Stimulated activated CD4-positive, alpha-beta T cell treated with anti-CD3 and anti-CD28 coated beads, Interleukin-4, amount 100 ng/mL, for 1 hour (primary cell): ENCODE results near the gene SMIM36.
"Not testable (repeated sequence)": the region's sequence is repeated elsewhere in the genome, so short reads cannot be mapped to it uniquely, and the experiment has no call there.

Source experiments
- DNase-seq: peaks from one replicate; pipeline ENCODE4 v3.0.0-alpha.2; 2020

Gene SMIM36

DNA sequence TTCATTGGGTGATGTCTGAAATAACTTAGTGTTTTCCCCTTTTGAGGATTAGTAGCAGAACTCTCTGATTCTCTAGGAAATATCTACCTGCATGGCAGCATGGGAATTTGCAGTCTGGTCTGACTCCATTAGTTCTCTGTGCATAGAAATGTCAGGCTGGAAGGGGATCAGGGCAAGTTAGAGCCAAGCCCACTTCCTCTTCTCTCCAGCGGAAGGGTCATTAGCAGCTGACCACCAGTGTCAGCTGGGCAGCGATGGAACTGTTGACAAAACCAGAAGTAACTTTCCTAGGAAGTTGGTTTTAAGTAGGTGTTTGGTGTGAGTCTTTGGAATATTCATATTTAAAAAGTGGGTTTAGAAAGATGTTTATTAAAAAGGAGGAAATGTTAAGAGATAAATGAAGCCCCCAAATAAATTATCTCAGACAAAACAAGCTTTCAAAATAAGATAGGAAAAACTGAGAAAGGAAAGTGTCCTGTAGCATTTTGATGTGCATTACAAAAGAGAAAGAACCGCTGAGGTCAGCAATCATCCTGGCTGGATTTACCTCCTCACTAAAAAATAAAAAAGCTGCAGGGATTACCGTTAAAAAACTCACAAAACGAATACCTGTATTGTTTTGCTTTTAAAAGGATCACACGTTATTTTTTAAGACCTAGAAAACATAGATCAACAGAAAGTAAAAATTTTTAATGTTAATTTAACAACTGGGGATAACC, 57.3 kb downstream of the SMIM36 start:
- no peak for DNase-seq

DNA sequence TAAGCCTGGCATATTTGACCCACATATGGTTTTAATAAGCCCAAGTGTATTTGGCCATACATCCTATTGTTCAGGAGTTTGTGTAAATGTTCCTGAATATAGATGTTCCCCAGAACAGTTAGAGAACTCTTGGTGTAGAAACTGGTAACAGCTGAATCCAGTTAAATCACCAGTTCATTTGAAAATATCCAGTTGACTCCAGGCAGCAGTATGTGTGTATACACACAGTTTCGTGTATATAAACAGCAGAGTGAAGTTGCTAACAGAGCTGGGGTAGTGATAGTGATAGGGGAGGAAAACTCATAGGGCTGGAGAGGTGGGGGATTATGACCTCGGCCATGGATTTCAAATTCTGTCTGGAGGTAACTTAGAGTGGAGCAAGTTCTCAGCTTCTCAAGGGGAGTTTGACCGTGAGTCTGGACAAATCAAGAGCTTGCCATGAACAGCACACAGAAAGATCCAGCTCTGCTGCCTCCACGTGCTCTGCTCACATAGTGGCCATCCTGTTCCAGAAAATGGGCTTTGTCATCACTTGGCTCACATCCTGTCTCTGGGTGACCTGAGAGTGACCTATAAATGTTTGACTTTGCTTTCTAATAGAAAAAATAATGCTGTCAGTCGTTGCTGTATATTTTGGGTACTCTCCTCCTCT, 59.0 kb downstream of the SMIM36 start:
- no peak for DNase-seq

DNA sequence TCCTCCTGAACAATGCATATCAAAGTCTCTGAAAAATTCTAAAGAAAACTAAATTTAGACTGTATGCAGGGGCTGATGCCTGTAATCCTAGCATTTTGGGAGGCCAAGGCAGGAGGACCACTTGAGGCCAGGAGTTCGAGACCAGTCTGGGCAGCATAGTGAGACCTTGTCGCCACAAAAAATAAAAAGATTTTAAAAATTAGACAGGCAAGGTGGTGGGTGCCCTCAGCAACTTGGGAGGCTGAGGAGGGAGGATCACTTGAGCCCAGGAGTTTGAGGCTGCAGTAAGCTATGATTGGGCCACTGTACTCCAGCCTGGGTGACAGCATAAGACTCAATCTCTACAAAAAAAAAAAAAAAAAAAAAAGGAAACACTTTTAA, 59.5 kb downstream of the SMIM36 start:
- no peak for DNase-seq

DNA sequence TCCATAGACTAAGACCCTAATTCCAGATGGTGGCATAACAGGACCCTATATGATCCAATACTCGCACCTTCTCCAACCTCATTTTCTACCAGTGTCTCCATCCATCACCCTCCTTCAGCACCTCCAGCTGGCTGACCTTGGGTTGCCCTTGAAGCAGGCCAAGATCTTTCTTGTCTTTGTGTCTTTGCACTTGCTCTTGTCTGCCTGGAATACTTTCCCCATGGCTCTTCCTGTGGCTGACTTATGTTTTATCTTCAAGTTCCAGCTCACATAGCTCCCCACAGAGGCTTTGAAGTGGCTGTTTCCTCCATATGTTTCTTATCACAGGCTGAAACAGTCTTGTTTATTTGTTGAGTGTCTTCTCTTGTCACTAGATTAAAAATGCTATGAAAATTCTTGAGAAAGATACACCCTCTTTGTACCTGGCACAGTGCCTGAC, 60.0 kb downstream of the SMIM36 start:
- DNase-seq: no peak

DNA sequence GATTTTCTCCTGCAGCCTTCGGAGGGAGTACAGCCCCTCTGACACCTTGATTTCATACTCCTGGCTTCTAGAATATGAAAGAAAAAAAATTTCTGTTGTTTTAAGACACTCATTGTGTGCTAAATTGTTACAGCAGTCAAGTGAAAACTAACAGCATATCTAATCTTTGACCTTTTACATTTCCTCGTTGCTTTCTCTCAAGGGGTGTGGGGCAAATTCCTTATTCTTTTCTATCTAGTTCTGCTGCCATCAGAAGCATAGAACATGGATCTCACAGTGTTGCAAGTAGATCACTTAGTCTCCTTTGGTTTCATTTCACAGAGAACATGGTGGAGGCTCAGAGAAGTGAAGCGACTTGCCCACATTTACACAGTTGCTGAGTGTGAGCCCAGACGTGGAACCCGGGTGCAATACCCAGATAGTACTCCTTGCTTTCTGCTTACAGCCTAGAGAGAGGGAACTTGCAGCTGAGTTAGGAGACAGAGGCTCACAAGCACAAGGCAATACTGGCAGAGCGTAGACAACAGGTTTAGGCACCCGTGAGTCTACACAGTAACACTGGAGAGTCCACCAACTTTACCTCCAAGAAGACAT, 60.9 kb downstream of the SMIM36 start:
- DNase-seq: no peak

DNA sequence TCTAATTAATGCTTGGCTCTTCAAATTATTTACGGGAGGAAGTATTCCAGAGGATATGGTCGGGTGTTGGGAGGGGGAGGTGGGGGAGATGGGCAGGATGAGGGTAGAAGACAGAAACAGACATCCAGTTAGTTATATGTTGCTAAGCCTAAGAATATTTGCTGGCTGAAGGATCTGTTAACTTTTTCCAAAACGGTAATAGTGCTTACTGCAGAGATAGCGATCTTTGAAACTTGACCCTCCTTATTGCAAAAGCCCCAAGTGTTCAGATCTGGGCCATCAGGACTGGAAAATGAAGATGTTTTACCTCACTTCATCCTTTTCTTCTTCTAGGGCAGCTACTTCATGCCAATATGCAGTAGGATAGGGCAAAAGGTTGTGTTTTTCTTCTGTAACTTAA, 62.6 kb downstream of the SMIM36 start:
- DNase-seq: no peak

DNA sequence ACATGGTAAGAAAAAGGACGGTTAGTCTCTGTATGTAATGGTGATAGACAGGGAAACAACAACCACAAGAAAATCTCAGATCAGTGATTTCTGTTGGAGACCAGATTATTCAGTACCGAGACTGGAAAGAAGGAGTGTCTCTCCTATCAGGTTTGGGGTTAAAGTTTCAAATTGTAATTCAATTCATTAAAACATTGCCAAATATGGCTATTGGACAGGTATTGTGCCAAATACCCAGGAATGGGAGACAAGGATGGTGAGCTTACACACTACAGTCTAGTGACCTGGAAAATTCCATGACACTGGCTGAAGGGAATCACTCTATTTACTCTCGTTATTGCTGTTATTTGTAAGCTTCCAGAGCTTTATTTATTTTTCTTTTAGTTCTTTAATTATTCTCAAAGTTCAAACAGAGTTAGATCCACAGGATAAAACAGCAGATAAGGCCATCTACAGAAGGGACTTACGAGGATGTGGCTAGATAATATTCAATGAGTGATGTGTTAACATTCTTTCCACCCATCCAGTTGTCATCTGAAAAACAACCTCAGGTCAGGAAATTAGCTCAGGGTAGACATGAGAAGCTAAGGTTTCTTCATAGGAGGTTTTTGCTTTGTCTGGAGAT, 64.6 kb downstream of the SMIM36 start:
- DNase-seq: no peak

DNA sequence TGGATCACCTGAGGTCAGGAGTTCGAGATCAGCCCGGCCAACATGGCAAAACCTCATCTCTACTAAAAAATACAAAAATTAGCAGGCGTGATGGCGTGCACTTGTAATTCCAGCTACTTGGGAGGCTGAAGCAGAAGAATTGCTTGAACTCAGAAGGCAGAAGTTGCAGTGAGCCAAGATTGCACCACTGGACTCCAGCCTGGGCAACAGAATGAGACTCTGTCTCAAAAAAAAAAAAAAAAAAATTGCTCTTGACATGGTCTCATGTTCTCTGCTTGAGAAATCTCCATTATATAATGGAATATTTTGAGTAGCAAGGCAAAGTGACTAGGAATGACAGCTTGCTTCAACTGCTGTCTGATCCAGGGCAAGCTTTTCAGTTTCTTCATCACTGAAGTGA, 65.2 kb downstream of the SMIM36 start:
- not testable (repeated sequence) for DNase-seq

DNA sequence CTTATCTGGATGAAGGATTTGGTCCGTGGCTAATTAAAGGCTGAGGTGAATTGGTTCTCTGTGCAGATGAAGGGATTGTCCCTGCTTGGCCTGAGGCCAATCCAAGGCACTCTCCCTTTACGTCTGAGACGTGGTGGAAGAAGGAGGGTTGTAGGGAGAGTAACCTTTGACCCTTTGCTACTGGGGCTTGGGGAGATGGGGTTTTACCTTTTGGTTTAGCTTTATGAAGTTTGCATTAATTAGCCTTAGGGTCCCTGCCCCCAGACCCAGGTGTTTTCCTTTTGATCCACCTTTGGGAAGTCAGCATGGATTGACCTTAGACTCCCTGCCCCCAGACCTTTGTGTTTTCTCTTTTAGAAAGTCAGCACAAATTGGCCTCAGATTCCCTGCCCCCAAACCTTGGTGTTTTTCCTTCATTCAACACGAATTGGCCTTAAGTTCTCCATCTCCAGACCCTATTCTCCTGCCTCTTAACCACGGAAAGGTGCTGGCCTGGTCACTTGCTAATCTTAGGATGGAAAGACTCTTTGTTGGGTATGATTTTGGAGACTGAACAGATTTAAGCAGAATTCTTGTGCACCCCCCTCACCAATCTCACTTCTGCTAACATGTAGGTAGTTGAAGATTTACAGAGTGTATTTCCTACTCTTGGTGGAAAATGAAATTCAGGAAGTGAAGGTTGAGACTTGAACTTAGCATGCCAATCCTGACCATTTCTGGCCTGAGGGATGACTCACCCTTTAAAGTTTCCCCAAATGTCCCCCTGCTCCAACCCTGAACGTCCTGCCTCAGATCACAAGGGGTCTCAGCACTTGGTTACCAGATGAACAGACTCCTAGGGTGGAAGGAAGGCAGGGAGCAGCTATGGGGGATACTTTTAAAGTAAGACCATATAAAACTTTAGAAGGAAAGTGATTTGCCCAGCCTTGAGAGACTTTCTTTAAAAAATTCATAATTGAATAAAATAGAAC, 66.5 kb downstream of the SMIM36 start:
- DNase-seq: no peak

DNA sequence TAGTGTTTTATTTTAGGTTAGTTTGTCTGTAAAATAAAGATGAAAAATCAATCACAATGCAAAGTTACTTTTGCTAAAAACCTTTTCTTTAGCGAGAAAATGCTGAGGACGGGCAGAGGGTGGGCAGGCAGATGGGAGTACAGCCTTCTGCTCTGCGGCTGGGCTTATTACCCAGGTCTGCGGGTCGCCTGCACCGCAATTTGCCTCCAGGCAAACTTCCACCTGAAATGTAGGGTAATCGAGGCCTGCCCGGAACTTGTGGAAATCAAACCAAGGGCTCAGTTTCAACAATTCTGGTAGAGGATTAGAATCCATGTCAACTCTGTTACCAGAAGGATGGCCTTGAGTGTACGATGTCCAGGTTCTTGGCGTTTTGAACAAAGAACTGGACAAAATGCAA, 67.3 kb downstream of the SMIM36 start:
- no peak for DNase-seq

DNA sequence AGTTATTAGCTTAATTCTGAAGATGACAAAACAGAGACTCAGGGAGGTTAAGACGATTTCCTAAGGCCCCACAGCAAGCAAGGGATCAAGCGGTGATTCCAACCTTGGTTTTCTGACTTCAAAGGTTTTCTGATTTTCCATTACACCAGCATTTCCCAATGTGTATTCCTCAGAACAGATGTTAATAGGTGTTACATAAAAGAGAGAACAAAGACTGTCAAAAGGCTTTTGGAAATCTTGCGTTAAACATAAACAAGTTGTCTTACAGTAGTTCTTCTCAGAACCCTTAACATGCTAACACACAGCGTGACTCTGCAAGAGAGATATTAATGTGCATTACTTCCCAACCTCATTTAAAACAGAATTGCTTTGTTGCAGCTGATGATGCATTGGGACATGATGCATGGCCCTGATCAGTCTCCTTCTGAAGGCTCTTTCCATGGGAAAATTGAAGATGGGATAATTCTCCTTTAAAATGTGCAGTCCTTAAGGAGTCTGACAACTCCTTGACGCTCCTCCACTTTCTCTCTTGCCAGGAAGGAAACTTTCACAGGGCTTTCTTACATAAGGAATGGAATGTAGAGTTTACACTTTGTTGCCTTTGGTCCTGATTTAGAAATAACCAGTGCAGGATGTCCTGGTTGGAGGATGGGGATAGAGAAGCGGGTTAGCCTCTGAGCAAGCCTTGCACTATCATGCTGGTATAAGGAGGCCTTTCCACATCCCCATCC, 68.1 kb downstream of the SMIM36 start:
- no peak for DNase-seq

DNA sequence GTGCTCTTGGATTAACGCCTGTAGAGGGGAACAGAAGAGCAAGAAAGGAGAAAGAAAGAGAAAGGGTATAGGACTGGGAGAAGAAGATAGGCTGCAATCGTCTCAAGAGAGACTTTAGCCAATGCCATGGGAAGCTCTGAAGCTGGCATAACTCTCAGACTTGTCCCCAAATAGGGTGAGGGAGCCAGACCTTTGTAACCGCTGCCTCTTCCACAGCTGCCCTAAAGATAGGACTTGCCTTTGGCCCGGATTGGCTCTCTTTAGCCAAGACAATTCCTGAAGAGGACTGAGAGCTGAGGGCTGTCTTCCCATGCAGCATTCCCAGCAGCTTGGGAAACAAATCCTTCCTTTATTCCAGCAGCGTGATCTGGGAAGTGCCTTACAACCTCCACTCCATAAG, 68.8 kb downstream of the SMIM36 start:
- DNase-seq: no peak

DNA sequence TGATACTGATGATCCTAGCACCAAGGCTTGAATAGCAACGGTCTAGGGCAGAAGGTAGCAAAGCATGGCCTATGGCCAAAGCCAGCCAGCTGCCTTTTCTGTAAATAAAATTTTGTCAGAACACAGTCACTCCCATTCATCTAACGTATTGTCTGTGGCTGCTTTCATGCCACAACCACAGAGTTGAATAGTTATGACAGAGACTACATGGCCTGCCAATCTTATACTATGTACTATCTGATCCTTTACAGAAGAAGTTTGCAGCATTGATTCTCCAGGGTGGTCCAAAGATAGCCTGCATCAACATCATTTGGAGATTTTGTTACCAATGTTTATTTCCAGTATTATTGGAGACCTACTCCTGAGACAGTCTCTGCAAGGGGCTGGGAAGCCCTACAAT, 69.7 kb downstream of the SMIM36 start:
- no peak for DNase-seq

DNA sequence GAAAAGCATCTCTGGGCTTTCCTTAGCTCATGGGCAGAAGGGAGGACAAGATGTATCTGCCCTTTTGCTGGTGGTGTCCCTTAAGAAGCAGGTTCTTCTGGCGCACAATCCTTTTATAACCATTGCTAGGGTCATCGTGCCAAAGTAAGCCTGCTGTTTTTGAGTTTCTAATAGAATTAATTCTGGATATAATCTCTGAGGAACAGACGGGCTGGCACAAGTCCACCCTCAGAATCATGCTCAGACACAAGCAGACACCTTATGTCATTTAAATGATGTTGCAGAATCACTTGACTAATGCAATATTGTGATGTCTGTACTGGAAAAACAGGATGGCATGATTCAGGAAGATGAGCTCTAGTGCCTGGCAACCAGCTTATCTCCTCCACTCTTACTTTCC, 70.9 kb downstream of the SMIM36 start:
- DNase-seq: no peak

DNA sequence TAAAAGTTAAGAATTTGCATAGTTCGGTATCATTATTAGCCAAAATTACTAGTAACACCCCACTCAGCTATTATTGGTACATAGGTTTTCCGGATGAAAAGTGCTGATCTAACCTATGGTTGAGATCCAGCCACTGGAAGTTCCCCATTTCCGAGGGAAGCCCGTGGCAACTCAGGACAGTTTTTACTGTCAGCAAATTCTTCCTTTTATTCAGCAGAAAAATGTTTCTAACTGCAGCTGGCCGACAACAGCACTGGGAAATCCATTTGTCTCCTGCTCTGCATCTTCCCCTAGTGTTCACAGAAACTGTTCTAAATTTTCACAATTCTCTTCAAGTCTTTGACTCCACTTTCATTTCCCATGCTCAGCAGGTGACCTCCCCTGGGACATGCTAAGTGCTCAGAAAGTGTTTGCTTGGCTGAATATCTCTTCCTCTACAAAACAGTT, 74.1 kb downstream of the SMIM36 start:
- no peak for DNase-seq

DNA sequence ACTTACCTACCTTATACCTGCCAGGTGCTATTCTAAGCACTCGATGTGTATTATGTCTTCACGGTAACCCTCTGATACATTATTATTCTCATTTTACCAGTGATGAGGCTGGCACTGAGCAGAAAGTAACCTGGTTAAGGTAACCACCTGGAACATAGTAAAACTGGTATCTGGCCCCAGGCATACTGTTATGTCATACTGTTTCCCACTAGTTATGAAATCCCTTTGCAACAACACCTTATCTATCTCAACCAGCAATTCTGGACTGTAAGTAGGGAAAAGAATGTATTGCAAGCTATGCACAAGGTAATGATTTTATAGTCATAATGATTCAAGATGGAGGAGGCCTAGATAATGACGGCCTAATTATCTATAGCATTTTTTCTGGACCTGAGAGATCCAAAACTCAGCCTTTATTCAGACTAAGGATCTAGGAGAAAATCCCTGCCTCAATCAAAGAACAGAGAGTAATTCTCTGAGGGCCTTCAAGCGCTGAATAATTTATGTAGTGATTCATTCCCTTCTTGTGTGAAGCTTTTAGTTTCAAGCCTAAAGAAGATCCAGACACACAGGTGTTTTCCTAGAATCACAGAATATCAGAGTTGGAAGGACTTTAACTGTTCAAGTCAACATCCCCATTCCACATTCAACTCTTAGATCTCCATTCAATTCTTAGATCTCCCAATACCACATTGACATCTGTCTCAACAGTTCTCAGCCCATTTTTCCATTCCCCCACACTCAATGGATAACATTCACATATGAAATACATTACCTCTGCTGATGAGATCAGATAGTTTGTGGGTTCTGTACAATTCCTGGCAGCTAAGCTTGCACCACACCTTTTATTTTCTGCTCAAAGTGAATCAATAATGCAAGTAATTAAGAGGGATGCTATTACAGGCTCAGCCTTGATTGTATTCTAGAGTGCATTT, 74.8 kb downstream of the SMIM36 start:
- DNase-seq: no peak

DNA sequence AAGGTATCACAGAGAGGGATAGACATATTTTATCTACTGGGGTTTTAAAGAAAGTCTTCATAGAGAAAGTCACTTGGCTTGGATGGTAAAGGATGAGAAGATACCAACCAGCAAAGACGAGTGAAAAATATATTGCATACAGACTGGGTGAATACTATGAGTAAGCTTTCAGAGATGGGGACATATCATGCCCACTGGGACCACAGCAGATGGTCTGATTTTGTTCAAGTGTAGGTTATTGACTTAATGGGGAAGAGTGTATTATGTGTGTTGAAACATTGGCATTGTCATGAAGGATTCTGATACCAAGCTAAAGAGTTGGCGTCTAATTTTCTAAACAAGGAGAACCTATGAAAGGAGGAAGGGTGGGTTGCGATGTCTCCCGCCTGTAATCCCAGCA, 75.8 kb downstream of the SMIM36 start:
- no peak for DNase-seq

DNA sequence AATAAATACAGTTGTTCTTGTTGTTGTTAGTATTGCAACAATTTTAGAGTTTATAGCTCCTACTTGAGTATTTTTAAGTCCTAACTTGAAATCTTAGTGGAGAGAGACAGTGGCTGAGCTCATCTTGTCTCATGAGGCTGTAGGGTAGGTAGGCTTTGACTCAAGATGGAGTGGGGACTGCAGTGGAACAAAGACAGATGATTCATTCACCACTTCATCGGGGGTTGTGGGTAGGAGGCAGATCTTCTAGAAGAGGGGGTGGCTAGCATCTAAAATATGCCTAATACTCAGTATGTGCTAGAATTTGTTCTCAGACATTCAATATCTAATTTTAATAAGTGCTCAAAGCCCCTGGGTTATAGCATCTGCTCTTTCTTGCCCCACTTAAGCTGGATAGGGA, 76.5 kb downstream of the SMIM36 start:
- DNase-seq: no peak

DNA sequence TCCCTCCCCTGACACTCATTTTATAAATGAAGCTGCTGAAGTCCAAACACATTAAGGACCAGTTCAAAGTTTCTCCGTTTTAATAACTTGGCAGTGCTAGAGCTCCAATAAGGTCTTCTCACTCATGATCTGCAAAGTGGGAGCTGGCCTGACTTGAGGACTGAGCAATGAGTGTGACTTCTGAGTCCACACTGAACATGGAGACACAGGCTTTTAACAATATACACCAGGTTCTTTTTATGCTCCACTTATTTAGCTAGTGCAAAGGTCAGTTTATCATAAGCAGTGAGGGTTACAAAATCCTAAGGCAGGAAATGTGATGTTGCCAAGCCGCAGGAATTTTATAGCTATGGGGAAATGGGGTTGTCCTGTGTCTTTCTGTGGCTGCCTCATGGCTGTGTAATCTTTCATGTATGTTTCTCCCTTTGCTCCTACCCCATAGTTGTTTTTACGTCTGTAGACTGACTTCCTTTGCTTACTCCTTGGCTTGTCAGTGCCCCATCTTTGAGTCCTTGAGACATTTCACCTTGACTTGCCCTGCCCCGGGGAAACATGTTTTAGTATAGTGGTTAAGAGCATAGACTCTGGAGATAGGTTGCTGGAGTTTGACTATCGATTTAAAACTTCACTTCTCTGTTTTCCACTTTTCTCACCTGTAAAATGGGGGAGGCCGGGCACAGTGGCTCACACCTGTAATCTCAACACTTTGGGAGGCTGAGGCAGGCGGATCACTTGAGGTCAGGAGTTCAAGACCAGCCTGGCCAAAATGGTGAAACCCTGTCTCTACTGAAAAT, 77.4 kb downstream of the SMIM36 start:
- DNase-seq: no peak

DNA sequence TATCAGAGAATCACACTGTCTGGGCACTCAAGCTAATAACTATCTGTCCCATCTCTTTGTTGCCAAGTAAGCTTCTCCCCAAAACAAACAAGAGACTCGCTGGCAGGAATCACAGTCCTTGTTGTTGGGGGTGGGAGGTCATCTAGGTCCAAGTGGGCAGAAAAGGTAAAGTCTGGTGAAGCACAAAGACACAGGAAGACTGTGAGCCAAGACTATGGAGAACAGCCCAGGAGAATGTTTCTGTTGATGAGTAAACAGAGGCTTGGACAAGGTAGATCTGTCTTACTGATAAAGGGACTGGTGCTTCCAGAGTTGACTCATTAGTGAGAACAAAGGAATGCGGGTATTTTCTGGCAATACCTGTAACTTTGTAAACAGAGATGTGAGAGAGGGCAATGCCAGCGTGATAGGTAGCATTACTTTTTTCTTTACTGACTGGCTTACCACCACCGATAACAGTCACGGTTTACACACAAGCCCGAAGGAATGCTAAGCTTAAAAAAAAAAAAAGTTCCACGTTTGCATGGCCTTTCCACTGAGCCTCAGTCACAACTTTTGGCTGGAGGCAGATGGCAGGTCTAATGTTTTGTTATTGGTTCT, 78.1 kb downstream of the SMIM36 start:
- DNase-seq: no peak
